Mucosa of stomach (tissue), 1 donor: Measurements from ENCODE around the gene ERC2.

Experiments
- H3K27me3 ChIP-seq: one replicate; pipeline ENCODE4 v1.7.0; 2013; ENCODE audit warnings: mild to moderate bottlenecking, low read length; ENCODE audit not compliant: control insufficient read depth, insufficient read depth
- H3K36me3 ChIP-seq: one replicate; pipeline ENCODE4 v1.7.0; 2013; ENCODE audit warnings: low read length; ENCODE audit not compliant: control insufficient read depth, insufficient read depth
- H3K4me1 ChIP-seq: one replicate; pipeline ENCODE4 v1.7.0; 2013; ENCODE audit warnings: mild to moderate bottlenecking, low read length; ENCODE audit not compliant: control insufficient read depth, insufficient read depth
- H3K4me3 ChIP-seq: one replicate; pipeline ENCODE4 v1.7.0; 2013; ENCODE audit warnings: low read length
- H3K9ac ChIP-seq: one replicate; pipeline ENCODE4 v1.7.0; 2013; ENCODE audit warnings: mild to moderate bottlenecking, low read length, moderate library complexity
- H3K9me3 ChIP-seq: one replicate; pipeline ENCODE4 v1.7.0; 2013; ENCODE audit warnings: mild to moderate bottlenecking, low read length, moderate library complexity; ENCODE audit not compliant: control insufficient read depth
- donor health status: Pancreatic carcinoma.

ERC2 gene

GRCh38 chr3:56467801-56468183 lies 475 bp downstream of the ERC2 start:
- Histone ChIP-seq H3K4me1 (peaks cover 7% of the 10 kb centered on the region), H3K9me3 (no peaks in the 10 kb centered on the region), H3K9ac (no peak overlapping the region), H3K36me3 (no peaks in the 10 kb centered on the region), H3K4me3 (no peak overlapping the region), H3K27me3 (peaks cover 38% of the 10 kb centered on the region)

GRCh38 chr3:56467108-56467507 lies 1.2 kb downstream of the ERC2 start:
- Histone ChIP-seq H3K4me3 (no peak overlapping the region), H3K27me3 (peaks cover 38% of the 10 kb centered on the region), H3K9me3 (no peaks in the 10 kb centered on the region), H3K4me1 (peaks cover 7% of the 10 kb centered on the region), H3K36me3 (no peaks in the 10 kb centered on the region), H3K9ac (no peak overlapping the region)

GRCh38 chr3:56459719-56460118 lies 8.5 kb downstream of the ERC2 start:
- no peaks in the 10 kb centered on the region for H3K9me3 ChIP-seq
- H3K4me1 ChIP-seq = no peaks in the 10 kb centered on the region
- H3K4me3 ChIP-seq = no peak overlapping the region
- no peaks in the 10 kb centered on the region for H3K27me3 ChIP-seq
- H3K36me3 ChIP-seq = no peaks in the 10 kb centered on the region
- H3K9ac ChIP-seq = no peak overlapping the region

DNA sequence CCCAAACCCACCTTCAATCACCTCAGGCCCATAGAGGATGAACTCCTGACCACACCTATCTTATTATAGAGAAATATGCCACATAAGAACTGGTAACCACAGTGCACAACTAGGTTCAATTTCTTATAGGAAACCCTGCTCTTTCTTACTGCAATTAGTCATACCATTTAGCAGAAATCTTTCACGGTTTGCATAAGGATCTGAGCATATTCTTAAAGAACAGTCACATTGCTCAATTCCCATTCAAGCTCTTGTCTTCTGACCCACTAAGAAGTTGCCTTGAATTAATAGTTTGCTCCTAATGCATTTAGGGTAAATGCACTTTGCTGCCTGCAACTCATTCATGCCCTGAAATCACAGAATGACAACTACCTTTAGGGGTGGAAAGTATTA lies 9.2 kb downstream of the ERC2 start:
- Histone ChIP-seq H3K9ac (no peak overlapping the region), H3K36me3 (no peaks in the 10 kb centered on the region), H3K4me1 (no peaks in the 10 kb centered on the region), H3K4me3 (no peak overlapping the region), H3K9me3 (no peaks in the 10 kb centered on the region), H3K27me3 (no peaks in the 10 kb centered on the region)

GRCh38 chr3:56458496-56459103 lies 9.7 kb downstream of the ERC2 start:
- H3K36me3 ChIP-seq = no peaks in the 10 kb centered on the region
- H3K9me3 ChIP-seq = no peaks in the 10 kb centered on the region
- no peak overlapping the region for H3K4me3 ChIP-seq
- no peaks in the 10 kb centered on the region for H3K27me3 ChIP-seq
- H3K4me1 ChIP-seq = no peaks in the 10 kb centered on the region
- no peak overlapping the region for H3K9ac ChIP-seq

- H3K4me1 ChIP-seq = no peaks in the 10 kb centered on the region
- no peak overlapping the region for H3K9ac ChIP-seq
- H3K27me3 ChIP-seq = no peaks in the 10 kb centered on the region
- no peaks in the 10 kb centered on the region for H3K36me3 ChIP-seq
- H3K4me3 ChIP-seq = no peak overlapping the region
- H3K9me3 ChIP-seq = no peaks in the 10 kb centered on the region
Observed at GRCh38 chr3:56456117-56456516, 12.2 kb downstream of the ERC2 start.

- H3K4me1 ChIP-seq = no peaks in the 10 kb centered on the region
- no peaks in the 10 kb centered on the region for H3K9me3 ChIP-seq
- no peak overlapping the region for H3K9ac ChIP-seq
- no peaks in the 10 kb centered on the region for H3K36me3 ChIP-seq
- H3K27me3 ChIP-seq = no peaks in the 10 kb centered on the region
- H3K4me3 ChIP-seq = no peak overlapping the region
Observed at GRCh38 chr3:56453011-56453410, 15.3 kb downstream of the ERC2 start.

DNA sequence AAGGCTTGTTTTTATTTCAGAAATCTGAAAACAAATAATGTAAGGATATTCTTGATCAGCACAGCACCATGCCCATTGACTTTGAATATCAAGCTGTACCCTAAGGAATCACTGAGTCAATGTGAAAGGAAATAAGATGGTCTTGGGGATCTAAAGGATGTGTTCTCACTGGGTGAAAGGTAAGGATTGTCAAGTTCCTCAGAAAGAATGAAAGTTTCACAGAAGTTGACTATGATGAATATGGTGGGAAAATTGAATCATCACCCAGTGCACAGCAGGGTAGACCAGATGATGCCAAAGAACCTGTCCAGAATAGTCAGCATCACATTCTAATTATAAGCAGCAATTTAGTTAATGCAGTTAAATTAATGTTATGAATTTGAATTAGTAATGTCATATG lies 16.2 kb downstream of the ERC2 start:
- H3K9me3 ChIP-seq = no peaks in the 10 kb centered on the region
- H3K9ac ChIP-seq = no peak overlapping the region
- H3K27me3 ChIP-seq = no peaks in the 10 kb centered on the region
- H3K36me3 ChIP-seq = no peaks in the 10 kb centered on the region
- no peak overlapping the region for H3K4me3 ChIP-seq
- no peaks in the 10 kb centered on the region for H3K4me1 ChIP-seq

- Histone ChIP-seq H3K27me3 (no peaks in the 10 kb centered on the region), H3K9ac (no peak overlapping the region), H3K36me3 (no peaks in the 10 kb centered on the region), H3K4me1 (no peaks in the 10 kb centered on the region), H3K4me3 (no peak overlapping the region), H3K9me3 (no peaks in the 10 kb centered on the region)
Observed at GRCh38 chr3:56443372-56443771, 24.9 kb downstream of the ERC2 start.

GRCh38 chr3:56428667-56429066 lies 39.6 kb downstream of the ERC2 start:
- H3K9ac ChIP-seq = no peak overlapping the region
- H3K4me1 ChIP-seq = no peaks in the 10 kb centered on the region
- H3K9me3 ChIP-seq = no peaks in the 10 kb centered on the region
- no peaks in the 10 kb centered on the region for H3K27me3 ChIP-seq
- H3K36me3 ChIP-seq = no peaks in the 10 kb centered on the region
- H3K4me3 ChIP-seq = no peak overlapping the region

GRCh38 chr3:56424885-56425284 lies 43.4 kb downstream of the ERC2 start:
- no peaks in the 10 kb centered on the region for H3K36me3 ChIP-seq
- no peaks in the 10 kb centered on the region for H3K4me1 ChIP-seq
- H3K9ac ChIP-seq = no peak overlapping the region
- H3K4me3 ChIP-seq = no peak overlapping the region
- H3K9me3 ChIP-seq = no peaks in the 10 kb centered on the region
- no peaks in the 10 kb centered on the region for H3K27me3 ChIP-seq

GRCh38 chr3:56424336-56424735 lies 43.9 kb downstream of the ERC2 start:
- Histone ChIP-seq H3K27me3 (no peaks in the 10 kb centered on the region), H3K4me3 (no peak overlapping the region), H3K9me3 (no peaks in the 10 kb centered on the region), H3K36me3 (no peaks in the 10 kb centered on the region), H3K9ac (no peak overlapping the region), H3K4me1 (no peaks in the 10 kb centered on the region)

GRCh38 chr3:56423661-56424099 lies 44.6 kb downstream of the ERC2 start:
- H3K36me3 ChIP-seq = no peaks in the 10 kb centered on the region
- no peaks in the 10 kb centered on the region for H3K9me3 ChIP-seq
- H3K4me3 ChIP-seq = no peak overlapping the region
- H3K4me1 ChIP-seq = no peaks in the 10 kb centered on the region
- no peak overlapping the region for H3K9ac ChIP-seq
- no peaks in the 10 kb centered on the region for H3K27me3 ChIP-seq
